NCI-H446 (cell line): ENCODE results near the gene SLC5A2.

Experiments
- DNase-seq, 2 experiments: peaks; one replicate each; lab custom pipeline; 2025; lab: John Stamatoyannopoulos, UW

Gene SLC5A2

GRCh38 chr16:31459687-31460581 lies 23.0 kb upstream of the SLC5A2 start:
- DNase-seq: peak; percentile 96 to 99

GRCh38 chr16:31460582-31461002 lies 22.3 kb upstream of the SLC5A2 start:
- peak in 1 of 2 experiments; percentile 37 for DNase-seq

GRCh38 chr16:31461201-31461920 lies 21.6 kb upstream of the SLC5A2 start:
- DNase-seq: no peak

GRCh38 chr16:31461921-31462804 lies 20.8 kb upstream of the SLC5A2 start:
- no peak for DNase-seq

- no peak for DNase-seq
Observed at GRCh38 chr16:31464348-31464769, 18.6 kb upstream of the SLC5A2 start.

- DNase-seq: no peak
Observed at GRCh38 chr16:31464781-31465260, 18.1 kb upstream of the SLC5A2 start.

GRCh38 chr16:31465788-31466370 lies 17.0 kb upstream of the SLC5A2 start:
- no peak for DNase-seq

- no peak for DNase-seq
Observed at GRCh38 chr16:31466381-31466841, 16.5 kb upstream of the SLC5A2 start.

GRCh38 chr16:31467151-31467773 lies 15.7 kb upstream of the SLC5A2 start:
- no peak for DNase-seq

- DNase-seq: no peak
Observed at GRCh38 chr16:31467858-31468257, 15.1 kb upstream of the SLC5A2 start.

- no peak for DNase-seq
Observed at GRCh38 chr16:31470615-31471014, 12.3 kb upstream of the SLC5A2 start.

GRCh38 chr16:31471241-31471874 lies 11.6 kb upstream of the SLC5A2 start:
- DNase-seq: no peak

- DNase-seq: no peak
Observed at GRCh38 chr16:31471875-31472708, 10.8 kb upstream of the SLC5A2 start, which contains the start of gene TGFB1I1. TSS of gene TGFB1I1 (plus strand) at chr16:31472152. CDS start at chr16:31472189, 37 bp downstream.

- DNase-seq: peak; percentile 89 to 92
Observed at GRCh38 chr16:31472709-31473203, 10.2 kb upstream of the SLC5A2 start.

- no peak for DNase-seq
Observed at GRCh38 chr16:31473264-31473984, 9.5 kb upstream of the SLC5A2 start.

GRCh38 chr16:31474173-31474714 lies 8.7 kb upstream of the SLC5A2 start:
- DNase-seq: no peak

GRCh38 chr16:31474773-31475738 lies 7.9 kb upstream of the SLC5A2 start:
- DNase-seq: no peak
